HG02981 (cell line): ENCODE results near the gene KCND3.
"Not testable (repeated sequence)": the region's sequence is repeated elsewhere in the genome, so short reads cannot be mapped to it uniquely, and the experiment has no call there.

Experiments
- ATAC-seq: cut with Tn5 transposase; IDR thresholded peaks from one replicate; pipeline ENCODE4 v1.9.1; 2021; ENCODE audit warnings: mild to moderate bottlenecking, moderate library complexity; ENCODE audit not compliant: unreplicated experiment

The KCND3 gene

DNA sequence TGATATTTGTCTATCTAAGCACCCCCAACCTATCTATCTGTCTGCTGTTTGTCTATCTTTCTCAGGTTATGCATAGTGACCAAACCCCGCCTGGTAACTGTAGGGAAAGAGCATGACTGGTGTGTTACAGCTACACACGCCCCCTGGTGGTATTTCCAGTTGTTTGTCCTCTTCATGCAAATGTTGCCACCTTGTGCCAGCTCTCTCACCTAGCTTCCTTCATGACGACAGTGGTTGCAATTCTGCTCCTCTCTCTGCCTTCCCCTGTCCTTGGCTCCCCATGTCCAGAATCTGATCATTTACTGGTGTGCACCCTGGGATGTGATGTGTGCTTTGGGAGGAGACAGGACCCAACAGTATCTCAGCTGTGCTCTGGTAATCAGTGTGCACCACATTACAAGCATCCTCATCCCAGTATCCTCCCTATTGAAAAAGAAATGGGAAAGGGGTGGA, 242.2 kb downstream of the KCND3 start:
- ATAC-seq = no peak

GRCh38 chr1:111746614-111746999, 242.9 kb downstream of the KCND3 start:
- no peak for ATAC-seq

DNA sequence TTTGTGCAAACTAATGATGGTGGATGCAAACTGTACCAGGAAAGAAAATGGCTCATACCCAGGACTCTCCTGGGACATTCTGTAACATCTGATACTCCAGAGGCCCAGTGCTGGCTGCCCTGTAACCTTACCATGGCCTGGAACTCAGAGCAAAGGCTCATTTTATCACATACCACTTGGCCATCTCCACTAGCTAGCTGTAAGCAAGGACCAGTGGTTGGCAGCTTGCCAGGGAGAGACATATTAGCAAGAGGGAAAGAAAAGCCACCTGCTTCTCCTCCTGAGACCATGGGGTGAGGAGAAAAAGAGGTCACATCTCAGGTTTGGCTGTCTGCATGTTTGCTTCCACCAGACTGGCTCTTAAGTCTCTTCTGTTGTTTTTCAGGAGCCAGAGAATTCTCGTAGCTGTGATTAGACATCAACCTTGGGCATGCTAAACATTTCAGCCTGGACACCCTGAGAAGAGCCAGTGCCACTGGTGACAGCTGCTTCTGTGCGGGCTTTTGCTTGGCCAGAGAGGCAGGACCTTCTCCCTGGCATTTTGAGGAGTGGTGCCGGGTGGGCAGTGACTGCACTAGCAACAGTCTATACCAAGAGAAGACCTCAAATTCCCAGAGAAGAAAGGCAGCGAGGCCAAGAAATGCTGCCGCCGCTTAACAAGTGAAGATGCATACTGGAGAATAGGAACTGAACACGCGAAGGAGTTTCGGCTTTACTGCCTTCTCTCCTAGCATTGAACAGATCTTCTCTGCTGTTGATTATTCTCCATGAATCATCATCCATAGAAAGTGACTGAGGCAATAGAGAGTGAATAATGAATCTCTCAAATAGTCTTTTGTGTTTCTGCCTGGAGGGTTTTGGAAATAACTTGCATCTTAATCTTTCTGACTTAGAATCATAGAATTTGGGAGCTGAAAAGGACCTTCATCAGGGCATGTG, 243.5 kb downstream of the KCND3 start:
- no peak for ATAC-seq

DNA sequence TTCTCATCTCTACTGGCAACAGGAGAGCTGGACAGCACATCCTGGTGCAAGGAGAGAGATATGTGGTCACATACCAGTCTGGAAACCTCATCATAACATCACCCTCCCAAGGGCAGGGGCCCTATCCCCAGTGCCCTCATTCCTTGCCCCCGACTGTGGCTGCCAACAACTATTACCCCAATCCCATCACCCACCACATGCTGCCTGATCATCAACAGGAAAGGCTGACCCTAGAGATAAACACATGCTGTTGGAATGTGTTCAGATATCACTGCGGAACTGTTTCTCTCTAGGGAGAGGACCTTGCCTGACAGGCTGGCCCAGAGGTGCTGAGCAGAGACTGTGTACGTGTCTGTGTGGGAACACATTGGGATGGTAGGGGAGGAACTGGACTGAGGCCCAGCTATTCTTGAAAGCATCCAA, 245.8 kb downstream of the KCND3 start:
- no peak for ATAC-seq

DNA sequence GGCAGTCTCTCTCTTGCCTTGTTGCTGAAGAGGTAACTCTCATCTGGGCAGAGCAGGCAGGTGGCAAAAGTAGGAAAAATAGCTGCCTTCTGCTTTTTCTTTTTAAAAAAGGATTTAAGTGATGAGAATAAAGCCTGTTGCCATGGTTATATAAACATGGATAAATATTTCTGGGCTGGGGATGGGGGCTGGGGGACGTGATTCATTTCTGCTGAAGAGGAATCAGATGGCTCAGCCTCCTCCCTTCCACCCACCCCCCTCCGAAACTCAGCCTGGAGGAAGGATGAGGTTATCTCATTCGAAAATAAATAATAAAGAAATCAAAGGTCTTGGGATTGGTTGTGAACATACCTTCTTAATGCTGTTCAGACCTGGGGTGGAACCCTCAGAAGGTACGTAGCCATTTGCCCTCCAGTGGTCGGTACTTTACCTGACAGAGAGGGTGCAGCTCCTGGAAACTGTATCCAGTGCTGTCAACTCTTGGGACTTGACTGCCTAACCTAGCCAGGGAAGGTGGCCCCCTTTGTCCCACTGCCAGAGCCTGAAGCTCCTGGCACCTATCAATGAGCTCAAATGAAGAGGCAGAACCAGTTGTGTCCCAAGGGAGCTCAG, 246.4 kb downstream of the KCND3 start:
- no peak for ATAC-seq

- not testable (repeated sequence) for ATAC-seq
Measured at GRCh38 chr1:111742292-111742691, 247.2 kb downstream of the KCND3 start.

DNA sequence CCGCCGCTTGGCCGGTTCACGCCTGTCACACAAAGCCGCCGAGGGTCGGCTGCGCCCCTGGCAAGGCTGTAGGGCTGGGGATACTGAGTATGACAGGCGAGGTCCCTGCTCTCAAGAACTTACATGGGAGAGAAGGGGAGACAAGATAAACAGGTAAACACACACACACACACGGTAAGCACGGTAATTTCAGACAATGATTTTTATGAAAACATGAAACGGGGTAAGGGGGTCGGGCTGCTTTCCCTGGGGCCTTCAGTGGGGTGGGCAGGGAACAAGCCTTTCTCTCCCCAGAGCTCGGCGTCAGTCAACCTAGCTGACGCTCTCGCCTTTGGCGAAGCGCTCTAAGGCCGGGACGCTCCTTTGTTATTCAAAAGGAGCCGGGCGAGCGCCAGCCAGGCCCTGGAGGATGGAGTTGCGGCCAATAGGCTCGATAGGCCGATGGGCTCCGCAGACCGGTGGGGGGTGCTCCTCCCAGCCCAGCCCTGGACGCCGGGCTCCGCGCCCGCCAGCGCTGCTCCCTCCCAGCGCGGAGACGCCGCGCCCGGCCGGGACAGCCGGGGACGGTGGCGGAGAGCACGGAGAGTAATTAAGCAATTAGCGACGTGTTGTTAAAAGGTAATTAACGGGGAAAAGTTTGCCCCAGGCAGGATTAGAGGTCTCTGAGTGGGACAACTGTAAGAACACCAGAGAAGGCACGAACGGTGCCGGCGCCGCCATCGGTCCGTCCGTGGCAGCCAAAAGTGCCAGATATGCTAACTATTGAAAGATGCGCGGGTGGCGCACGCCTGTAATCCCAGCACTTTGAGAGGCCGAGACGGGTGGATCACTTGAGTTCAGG, 249.3 kb downstream of the KCND3 start:
- ATAC-seq = no peak

GRCh38 chr1:111739194-111739924, 250.1 kb downstream of the KCND3 start, which contains the start of gene INKA2:
TSS of gene INKA2 (minus strand) at chr1:111739395. CDS start at chr1:111739242, 153 bp downstream.
- peak; percentile 77 for ATAC-seq

GRCh38 chr1:111738436-111739193, 250.9 kb downstream of the KCND3 start:
- peak; percentile 36 for ATAC-seq

DNA sequence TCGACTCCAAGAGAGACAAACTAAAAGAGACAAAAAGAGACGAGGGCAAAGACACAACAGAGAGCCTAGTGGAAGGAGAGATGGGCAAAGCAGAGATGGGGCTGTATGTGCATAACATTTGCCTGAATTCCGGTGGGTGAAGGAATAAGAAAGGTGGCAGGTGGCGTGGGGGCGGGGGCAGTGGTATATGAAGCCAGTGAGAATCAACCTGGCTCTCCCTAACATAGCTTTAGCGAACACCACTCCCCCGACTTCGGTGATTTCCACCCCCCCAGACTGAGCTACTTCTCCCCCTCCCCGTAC, 251.4 kb downstream of the KCND3 start:
- ATAC-seq = no peak

GRCh38 chr1:111737216-111738132, 252.0 kb downstream of the KCND3 start:
- ATAC-seq = no peak

DNA sequence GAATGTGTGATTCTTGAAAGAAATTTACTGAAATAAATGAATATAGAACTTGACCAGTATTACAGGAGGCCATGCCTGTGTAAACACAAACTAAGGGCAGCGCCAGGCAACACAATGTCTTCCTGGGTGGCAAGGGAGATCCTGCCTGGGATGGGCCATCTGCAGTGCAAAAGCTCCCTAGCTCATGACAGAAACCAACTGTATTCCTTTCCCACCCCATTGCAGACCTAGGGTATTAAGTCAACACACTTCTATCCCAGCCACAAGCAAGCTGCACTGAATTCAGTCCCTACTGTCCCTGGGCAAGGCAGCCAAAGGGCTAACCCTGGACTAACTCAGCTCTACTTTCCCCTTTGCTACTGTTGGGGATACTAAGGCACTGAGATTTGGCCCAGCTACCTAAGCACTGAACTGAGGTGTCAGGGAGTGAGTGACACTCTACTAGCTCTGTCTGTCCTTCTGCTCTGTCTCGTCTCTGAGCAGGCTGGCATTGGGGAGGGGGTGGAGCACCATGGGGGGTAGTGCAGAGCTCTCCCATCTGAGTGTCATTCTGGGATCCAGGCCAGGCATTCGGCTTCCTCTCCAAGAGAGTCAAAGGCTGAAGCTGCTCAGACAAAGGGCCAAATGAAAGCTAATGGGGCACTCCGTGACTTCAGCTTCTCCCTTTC, 252.8 kb downstream of the KCND3 start:
- ATAC-seq = no peak

DNA sequence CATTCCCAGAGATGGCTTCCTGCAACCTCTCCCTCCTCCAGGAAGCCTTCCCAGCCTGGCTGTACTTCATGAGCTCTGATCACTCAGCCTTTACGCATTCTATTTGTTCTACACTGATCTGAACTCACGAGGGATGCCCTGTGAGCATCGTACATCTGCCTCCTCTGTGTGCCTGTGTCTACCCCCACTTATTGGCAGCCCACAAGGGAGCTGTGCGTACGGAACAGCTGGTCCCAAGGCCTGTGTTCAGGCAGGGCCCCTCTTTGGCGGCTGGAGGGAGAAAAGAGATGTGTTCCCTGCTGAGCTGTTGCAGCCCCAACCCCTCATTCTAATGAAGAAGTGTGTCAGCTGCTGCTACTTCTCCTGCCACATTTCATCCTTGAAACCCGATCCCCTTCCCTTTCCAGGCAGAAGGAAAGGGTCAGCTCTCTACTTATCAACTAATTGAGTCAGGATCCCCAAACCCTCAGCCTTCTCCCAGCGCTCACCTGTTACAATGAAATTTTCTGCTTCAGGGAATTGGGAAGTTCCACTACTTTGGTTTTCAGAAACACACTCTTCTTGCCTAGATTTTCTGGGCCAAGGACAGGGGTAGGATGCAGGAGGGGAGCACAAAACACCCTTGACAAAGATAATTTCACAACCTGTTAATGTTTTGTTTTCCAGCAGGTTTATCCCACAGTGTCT, 253.5 kb downstream of the KCND3 start:
- no peak for ATAC-seq

DNA sequence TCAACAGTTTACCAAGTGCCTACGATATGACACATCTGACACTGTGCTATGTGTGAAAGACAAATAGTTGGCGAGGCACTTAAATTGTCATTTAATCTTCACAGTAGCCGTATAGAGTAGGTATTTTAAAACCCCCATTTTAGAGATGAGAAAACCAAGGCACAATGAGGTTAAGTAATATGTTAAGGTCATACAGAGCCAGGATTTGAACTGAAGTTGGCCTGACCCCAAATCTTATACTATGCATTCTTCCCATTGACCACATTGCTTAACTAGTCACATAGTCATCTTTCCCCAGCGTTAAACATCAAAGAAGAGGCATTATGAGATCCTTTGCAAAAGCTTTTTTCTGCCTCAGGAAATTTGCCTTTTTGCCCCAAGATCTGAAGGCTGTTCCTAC, 254.1 kb downstream of the KCND3 start:
- ATAC-seq = no peak

DNA sequence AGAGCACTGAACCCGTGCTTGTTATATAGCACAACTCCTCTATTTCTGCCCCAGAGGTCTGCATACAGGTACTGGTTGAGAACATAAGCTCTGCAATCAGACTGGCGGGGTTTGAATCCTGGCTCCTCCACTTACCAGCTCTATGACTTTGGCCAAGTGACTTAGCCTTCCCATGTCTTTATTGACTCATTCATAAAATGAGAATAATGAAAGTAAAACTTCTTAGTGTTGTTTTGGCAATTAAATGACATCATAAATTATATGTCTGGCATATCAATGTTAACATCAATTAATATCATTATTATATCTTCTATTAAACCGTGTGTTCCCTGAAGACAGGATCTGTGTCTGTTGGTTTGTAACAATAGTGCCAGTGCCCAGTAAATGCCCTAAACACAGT, 254.6 kb downstream of the KCND3 start:
- no peak for ATAC-seq

GRCh38 chr1:111734426-111734825, 255.0 kb downstream of the KCND3 start:
- no peak for ATAC-seq

DNA sequence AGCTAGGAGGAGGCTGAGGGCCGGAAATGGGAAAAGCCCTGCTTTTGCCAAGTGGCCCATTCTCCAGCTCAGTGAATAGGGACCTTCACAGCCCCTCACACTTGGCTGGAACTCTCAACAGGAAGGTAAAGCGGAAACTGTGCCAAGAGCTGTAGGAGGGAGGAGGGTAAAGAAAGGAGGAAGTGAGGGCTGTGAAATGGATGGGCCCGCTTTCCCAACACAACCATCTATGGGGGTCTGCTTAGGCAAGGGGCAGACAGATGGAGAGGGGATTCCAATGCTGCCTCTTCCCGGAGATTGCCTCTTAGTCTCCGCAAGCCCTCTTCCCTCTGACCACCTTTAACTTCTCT, 255.5 kb downstream of the KCND3 start:
- ATAC-seq = no peak
